Neural crest cell (in vitro differentiated cells): Measurements from ENCODE around the gene CNP. TPM values are rescaled to one million over a fixed set of nuclear protein-coding genes. Genes with fewer than 3 reads are reported as not detected.
"Not testable (repeated sequence)": the region's sequence is repeated elsewhere in the genome, so short reads cannot be mapped to it uniquely, and the experiment has no call there.

Experiments used
- DNase-seq: peaks from one replicate; pipeline ENCODE4 v3.0.0; 2021; ENCODE audit warnings: low read depth, mixed read lengths, low spot score
- H3K27ac Mint-ChIP-seq: one replicate; pipeline ENCODE4 v1.8.0; 2021; ENCODE audit warnings: mild to moderate bottlenecking, mixed read lengths; ENCODE audit not compliant: unreplicated experiment
- H3K27me3 Mint-ChIP-seq: 2 replicates; pipeline ENCODE4 v1.8.0; 2021; ENCODE audit warnings: low read depth, mild to moderate bottlenecking, mixed read lengths
- H3K36me3 Mint-ChIP-seq: 2 replicates; pipeline ENCODE4 v1.8.0; 2021; ENCODE audit warnings: low read depth, mild to moderate bottlenecking, mixed read lengths
- H3K4me1 Mint-ChIP-seq: 2 replicates; pipeline ENCODE4 v1.8.0; 2021; ENCODE audit warnings: mixed read lengths
- H3K4me3 Mint-ChIP-seq: one replicate; pipeline ENCODE4 v1.8.0; 2021; ENCODE audit warnings: mild to moderate bottlenecking, mixed read lengths
- H3K9me3 Mint-ChIP-seq: 2 replicates; pipeline ENCODE4 v1.8.0; 2021; ENCODE audit warnings: mixed read lengths
- CTCF ChIP-seq: fragments of 200-600 bp; sonication (generic); conservative IDR thresholded peaks from 2 replicates; pipeline ENCODE4 v1.5.0; 2021; ENCODE audit warnings: antibody characterized with exemption, mild to moderate bottlenecking
- total RNA-seq: library from RNA; stranded (reverse); gene quantifications from 2 replicates; pipeline ENCODE4 v1.2.1, GENCODE V29; 2021

The CNP gene
- total RNA-seq, 1 donor from 2014 or later, result 213 TPM

GRCh38 chr17:42009170-42009569 lies 42.6 kb downstream of the CNP start:
- no peak for DNase-seq
- H3K27me3 Mint-ChIP-seq, result no peaks in the 10 kb centered on the region
- no peaks in the 10 kb centered on the region for H3K9me3 Mint-ChIP-seq
- peak; percentile 17 for TF ChIP-seq CTCF
- no peak overlapping the region for H3K27ac Mint-ChIP-seq
- H3K4me3 Mint-ChIP-seq, result no peak overlapping the region
- peaks cover 6% of the 10 kb centered on the region for H3K36me3 Mint-ChIP-seq
- H3K4me1 Mint-ChIP-seq, result peaks cover 49% of the 10 kb centered on the region

- not testable (repeated sequence) for H3K9me3 Mint-ChIP-seq, DNase-seq, H3K27me3 Mint-ChIP-seq, H3K27ac Mint-ChIP-seq, H3K36me3 Mint-ChIP-seq
- Mint-ChIP-seq H3K4me1 (peaks cover 45% of the 10 kb centered on the region), H3K4me3 (peak overlapping the region; percentile 2)
Observed at GRCh38 chr17:42010266-42010680, 43.7 kb downstream of the CNP start.

- H3K9me3 Mint-ChIP-seq, result no peaks in the 10 kb centered on the region
- no peak for TF ChIP-seq CTCF
- H3K27ac Mint-ChIP-seq, result no peak overlapping the region
- H3K4me1 Mint-ChIP-seq, result peaks cover 50% of the 10 kb centered on the region
- DNase-seq, result no peak
- peaks cover 6% of the 10 kb centered on the region for H3K36me3 Mint-ChIP-seq
- no peaks in the 10 kb centered on the region for H3K27me3 Mint-ChIP-seq
- peak overlapping the region; percentile 17 for H3K4me3 Mint-ChIP-seq
Observed at GRCh38 chr17:42010898-42011516, 44.4 kb downstream of the CNP start.

GRCh38 chr17:42012363-42012762 lies 45.8 kb downstream of the CNP start:
- H3K27ac Mint-ChIP-seq, H3K27me3 Mint-ChIP-seq, H3K9me3 Mint-ChIP-seq, H3K36me3 Mint-ChIP-seq, DNase-seq: not testable (repeated sequence)
- Mint-ChIP-seq H3K4me1 (peaks cover 55% of the 10 kb centered on the region), H3K4me3 (peak overlapping the region; percentile 51)

GRCh38 chr17:42013740-42014139 lies 47.1 kb downstream of the CNP start:
- not testable (repeated sequence) for DNase-seq, H3K9me3 Mint-ChIP-seq

GRCh38 chr17:42016411-42016831 lies 49.8 kb downstream of the CNP start:
- peak overlapping the region; percentile 97 for H3K4me3 Mint-ChIP-seq
- H3K36me3 Mint-ChIP-seq, result peaks cover 7% of the 10 kb centered on the region
- DNase-seq, result no peak
- peak overlapping the region; percentile 99 for H3K27ac Mint-ChIP-seq
- peaks cover 68% of the 10 kb centered on the region for H3K4me1 Mint-ChIP-seq
- no peak for TF ChIP-seq CTCF
- H3K9me3 Mint-ChIP-seq, result peaks cover 3% of the 10 kb centered on the region
- no peaks in the 10 kb centered on the region for H3K27me3 Mint-ChIP-seq

More at GRCh38 chr17:42013740-42014139, 47.1 kb downstream of the CNP start:
- not testable (repeated sequence) for H3K27ac Mint-ChIP-seq, H3K27me3 Mint-ChIP-seq, H3K36me3 Mint-ChIP-seq
- H3K4me1 Mint-ChIP-seq, result peaks cover 67% of the 10 kb centered on the region
- H3K4me3 Mint-ChIP-seq, result peak overlapping the region; percentile 71

- peak; percentile 81 for DNase-seq
- Mint-ChIP-seq H3K9me3 (peaks cover 3% of the 10 kb centered on the region), H3K4me3 (peak within 1 kb of the TSS; percentile 97), H3K27me3 (no peaks in the 10 kb centered on the region), H3K4me1 (peaks cover 64% of the 10 kb centered on the region), H3K36me3 (peaks cover 6% of the 10 kb centered on the region), H3K27ac (peak within 1 kb of the TSS; percentile 99)
- TF ChIP-seq CTCF, result no peak
Observed at GRCh38 chr17:42016941-42017865, 50.6 kb downstream of the CNP start, which contains the start of gene DNAJC7. Gene DNAJC7 (minus strand): TSS chr17:42017439. CDS start chr17:42017416, 23 bp downstream.
